A172 (cell line): ENCODE data around the gene BRINP1. TPM values are rescaled to one million over a fixed set of nuclear protein-coding genes. Genes with fewer than 3 reads are reported as not detected.
A peak's percentile ranks its signal among the peaks of the same experiment; 100 is the strongest.

Experiments
- DNase-seq: peaks from one replicate; pipeline ENCODE4 v3.0.0-alpha.2; 2015; ENCODE audit warnings: low spot score
- total RNA-seq: library from RNA; depleted of rRNA; stranded (reverse); fragments of >200 nt; shearing (Covaris generic); gene quantifications from 2 replicates; pipeline ENCODE4 v1.2.3, GENCODE V29; 2014; rRNA removed

The BRINP1 gene
- not detected in 2 replicates for total RNA-seq

DNA sequence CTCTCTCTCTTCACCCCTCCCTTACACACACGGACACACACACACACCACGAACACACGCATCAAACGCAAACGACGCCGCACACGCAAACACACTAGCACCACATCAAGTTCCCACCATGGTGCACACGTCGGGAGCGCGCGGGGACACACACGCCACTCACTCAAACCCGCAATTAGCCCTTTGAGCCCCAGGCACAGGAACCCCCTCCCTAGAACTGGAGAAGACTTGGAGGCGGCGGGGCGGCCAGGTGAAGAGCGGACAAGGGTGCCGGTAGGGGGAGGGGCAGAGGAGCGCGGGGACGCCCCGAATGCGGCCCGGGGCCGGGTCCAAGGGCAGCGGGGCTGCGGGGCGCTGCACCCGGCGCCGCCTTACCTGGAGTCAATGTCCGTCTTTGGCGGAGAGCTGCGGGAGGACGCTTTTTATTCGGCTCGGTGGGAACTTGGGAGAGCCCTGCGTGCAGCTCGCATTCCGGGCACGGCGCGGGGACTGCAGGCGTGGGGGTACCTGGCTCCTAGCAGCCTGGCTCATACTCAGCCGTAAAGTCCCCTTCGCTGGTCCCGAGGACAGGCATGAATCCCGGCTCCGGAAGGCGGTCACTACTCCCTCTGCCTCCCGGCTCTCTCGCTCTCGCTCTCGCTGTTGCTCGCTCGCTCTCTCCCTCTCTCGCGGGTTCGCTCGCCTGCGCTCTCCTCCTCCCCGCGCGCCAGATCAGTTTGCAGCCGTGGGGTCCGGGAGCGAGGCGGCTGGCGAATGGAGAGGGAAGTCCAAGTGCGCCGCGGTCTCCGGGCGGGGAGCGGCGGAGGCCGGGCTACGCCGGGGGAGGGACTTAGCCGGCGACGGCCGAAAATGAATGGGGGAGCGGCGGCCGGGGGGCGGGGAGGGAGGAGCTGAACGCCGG is at the start of gene BRINP1:
BRINP1 (minus strand) TSS at position 755 of the 901 bp plus-strand sequence. CDS start 56,080 bp downstream, outside the sequence.
- DNase-seq: no peak

GRCh38 chr9:119418721-119419120 is 49.5 kb upstream of the BRINP1 start:
- DNase-seq: no peak

GRCh38 chr9:119416793-119417192 is 47.6 kb upstream of the BRINP1 start:
- DNase-seq: no peak

DNA sequence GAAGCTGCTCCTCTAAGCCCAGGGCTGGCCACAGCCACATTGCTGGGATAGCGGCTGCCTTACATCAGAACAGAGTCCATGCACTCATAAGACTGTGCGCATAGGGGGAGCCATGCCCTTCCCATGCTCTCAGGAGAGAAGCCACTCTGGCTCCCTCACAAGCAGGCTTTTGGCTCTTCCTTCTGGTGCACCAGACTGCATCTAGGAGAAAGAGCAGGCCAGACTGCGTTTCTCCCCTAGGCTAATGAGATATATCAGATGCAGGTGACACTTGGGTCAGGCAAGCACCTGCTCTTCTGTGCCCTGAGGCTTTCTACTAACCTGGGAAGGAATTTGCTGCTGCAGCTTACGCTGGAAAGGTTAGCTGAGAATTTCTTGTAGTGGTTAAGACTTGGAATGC is 43.2 kb upstream of the BRINP1 start:
- DNase-seq: no peak

GRCh38 chr9:119409552-119409951 is 40.3 kb upstream of the BRINP1 start:
- no peak for DNase-seq

- no peak for DNase-seq
These were observed 31.4 kb upstream of the BRINP1 start for GRCh38 chr9:119400606-119401005.

DNA sequence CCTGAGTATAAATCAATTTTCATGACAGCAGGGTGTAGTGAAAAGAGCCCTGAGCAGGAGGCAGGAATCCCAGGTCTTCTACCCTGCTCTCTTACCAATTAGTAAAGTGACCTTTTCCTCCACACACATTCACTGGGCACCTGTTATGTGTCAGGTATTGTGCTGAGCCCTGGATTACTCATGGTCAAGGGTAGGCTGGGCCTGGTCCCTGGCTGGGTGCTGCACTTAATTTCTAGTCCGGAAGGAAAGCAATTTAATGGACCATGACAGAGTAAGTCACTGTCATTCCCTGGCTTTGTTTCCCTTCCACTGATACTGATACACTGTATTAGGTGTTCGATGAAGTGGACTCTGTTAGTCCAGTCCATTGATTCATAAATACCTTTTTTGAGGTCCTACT is 29.1 kb upstream of the BRINP1 start:
- DNase-seq: no peak

DNA sequence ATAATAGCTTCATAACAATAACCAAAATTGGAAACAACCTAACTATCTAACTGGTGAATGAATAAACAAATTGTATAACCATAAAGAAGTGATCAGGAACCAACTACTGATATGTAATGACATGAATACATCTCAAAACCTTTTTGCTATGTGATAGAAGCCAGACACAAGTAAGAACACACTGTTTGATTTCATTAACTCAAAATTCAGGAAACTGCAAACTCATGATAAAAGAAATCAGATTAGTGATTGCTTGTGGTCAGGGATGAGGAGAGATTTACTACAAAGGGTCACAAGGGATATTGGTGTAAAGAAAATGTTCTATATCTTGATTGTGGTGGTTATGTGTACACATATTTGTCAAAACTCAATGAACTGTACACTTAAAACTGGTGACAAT is 22.6 kb upstream of the BRINP1 start:
- no peak for DNase-seq

GRCh38 chr9:119375892-119376291 is 6.7 kb upstream of the BRINP1 start:
- DNase-seq: no peak

- no peak for DNase-seq
These were observed 3.7 kb upstream of the BRINP1 start for GRCh38 chr9:119372951-119373350.

DNA sequence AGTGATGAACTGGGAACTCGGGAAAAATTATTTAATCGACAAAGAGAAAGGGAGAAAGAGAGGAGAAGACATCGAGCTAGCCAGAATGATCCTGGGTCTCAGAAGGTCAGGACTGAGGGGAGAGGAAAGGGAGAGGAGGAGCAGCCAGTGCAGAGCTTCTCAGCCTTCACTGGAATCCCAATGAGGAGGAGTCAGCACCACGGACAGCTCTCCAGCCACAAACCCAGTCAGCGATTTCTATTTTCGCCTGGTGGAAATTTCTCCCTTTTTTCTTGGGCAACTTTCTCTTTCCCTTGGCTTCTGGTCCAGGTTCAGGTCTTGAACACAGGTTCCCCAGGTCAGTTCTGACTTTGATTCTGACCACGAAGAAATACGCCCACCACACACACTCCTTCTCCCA is 1.6 kb upstream of the BRINP1 start:
- peak; percentile 3 for DNase-seq

DNA sequence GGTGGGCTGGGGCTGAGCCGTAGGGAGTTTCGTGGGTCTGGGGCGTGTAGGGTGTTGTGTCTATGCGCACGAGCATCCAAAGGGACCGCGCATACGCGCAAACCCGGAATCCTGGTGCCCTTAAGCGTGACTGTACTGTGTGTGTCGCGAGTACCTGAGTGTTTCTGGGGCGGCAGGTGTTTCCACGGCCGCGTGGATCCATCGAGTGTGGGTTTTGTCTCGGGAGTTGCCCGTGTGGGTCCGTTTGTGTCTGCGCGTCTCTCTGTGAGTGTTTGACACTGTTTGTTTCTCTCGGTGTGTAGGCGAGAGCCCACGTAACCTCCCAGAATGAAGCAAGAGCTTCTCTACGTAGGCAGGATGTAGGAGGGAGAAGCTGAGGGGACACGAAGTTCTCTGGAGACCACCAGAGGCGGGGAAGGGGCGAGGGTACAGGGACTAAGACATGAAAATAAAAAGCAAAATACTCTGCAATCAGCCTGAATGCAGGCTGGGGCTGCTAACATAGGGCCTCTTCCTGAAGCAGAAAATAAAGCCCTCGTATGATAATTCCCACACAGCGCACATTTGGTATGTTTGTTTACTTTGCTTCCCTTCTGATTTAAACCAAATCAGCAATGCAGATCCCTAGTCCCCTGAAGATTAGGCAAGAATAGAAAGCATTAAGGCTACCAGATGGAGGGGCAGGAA is 588 bp upstream of the BRINP1 start:
- DNase-seq: no peak

DNA sequence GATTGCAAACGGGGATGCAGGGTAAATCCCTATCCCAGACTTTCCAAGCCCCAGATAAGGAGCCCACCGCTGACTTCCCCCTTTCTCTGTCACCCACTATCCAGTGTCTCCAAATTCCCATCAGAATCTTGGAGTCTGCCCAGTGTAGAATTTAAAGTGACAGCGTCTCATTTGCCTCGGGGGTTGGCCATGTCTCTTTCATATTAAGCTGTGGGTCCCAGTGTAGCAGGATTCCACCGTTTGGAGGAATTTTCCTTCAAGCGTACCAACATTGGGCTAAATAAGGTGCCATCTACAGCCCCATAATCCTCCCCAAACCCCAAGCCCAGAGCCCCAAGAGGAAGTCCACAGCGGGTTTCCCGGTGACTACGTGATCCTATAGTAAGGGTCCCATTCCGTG is 1.1 kb downstream of the BRINP1 start:
- DNase-seq: no peak

- DNase-seq: no peak
These were observed 1.6 kb downstream of the BRINP1 start for GRCh38 chr9:119367683-119368075.

DNA sequence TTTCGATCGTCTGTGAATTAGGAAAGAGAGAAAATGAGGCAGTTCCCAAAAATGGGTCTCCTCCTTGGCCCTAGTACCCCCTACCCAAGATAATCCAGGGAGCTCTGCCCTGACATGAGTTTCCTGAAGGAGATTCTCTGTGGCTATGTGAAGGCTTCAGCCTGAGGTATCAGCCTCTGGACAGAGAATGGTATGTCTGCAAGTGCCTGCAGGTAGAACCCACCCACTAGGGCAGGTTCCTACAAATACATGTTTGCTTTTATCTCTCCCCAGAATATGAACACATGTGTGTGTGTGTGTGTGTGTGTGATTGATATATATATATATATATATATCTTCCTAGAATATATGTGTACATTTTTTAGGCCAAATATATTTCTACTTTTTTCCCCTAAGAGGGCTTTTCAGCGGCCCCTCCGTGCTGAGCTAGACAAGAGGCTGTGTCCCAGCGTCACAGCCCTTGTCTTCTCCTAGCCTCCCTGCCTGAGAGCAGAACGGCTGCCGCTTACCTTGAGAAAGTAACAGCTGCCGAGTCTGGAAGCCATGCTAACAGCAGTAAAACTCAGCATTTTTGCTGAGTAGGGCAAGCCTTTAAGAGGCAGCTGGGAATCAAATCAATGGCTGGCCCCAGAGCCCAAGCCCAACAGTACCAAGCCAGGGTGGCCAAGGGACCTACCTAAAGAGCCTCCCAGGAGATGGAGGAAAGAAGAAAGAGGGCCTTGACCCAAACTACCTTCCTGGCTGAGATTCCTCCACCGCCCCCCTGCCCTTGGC is 2.1 kb downstream of the BRINP1 start:
- no peak for DNase-seq

DNA sequence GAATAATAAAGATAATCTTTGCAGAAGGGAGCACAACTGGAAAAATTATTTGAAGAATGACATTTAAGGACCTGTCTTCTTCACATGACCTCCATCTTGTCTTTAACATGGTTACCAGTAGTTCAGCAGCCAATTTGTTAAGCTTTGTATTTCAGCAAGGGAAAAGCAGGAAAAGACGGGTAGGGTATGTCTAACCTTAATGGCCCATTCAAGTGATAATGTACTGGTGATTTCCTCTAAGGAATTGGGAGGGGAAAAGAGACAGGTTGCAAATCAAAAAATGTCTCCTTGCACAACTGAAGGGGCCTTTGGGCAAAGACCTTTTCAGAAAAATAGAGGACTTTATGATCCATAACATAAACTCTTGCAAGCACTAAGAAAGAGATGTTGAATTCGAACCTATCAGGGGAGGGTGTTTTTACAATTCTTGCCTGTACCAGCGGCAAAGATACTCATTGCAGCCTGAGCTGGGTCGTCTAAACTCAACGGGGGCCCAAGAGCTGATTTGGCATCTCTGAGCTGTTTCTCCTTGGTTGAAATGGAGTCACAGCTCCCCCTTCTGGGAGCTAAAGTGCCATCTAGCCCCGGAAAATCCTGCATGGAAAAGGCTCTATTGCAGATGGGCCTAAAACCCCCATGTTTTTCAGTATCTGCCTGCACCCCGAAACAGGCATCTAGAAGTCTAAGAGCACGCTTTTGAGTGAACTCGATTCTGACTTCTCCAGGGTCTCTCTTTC is 3.8 kb downstream of the BRINP1 start:
- DNase-seq: peak; percentile 3

DNA sequence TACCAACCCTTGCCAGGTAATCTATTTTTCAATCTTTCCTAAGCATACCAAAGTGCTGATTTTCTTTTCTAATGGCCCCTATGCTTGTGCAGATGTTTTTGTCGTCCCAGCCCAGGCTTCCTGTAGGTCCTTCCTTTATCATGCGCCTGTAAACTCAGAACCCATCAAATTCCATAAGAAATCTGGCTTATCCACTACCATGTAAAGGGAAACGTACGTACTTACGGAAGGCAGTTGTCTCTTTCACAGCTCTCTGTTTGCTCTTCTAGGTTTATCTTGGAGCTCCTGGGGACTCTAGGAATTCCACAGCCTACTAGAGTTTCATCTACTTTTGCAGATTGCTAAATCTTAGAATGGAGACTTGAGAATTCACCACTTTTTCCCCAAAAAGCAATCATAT is 9.0 kb downstream of the BRINP1 start:
- no peak for DNase-seq

GRCh38 chr9:119357336-119358096 is 11.7 kb downstream of the BRINP1 start:
- no peak for DNase-seq

DNA sequence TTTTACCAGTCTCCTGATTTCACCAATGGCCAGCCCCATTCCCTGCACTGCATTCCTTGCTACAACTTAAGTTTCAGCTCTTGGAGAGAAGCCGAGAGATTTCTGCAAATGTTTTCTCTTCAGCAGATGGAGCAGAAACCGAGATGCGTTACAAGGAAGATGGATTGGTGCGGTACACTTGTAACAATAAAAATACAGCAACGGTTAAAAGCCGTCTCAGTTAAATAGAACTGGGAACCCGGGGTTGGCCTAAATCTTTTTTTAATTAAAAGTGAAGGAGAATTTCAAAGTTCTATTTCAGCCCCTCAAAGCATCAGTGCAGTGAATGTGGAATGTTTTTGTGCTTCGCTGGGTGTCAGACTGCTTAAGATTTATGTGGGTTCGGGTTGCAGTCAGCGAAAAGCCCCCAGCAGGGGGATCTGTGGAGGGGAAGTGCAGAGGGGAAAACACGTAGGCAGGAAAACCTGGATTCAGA is 19.8 kb downstream of the BRINP1 start:
- DNase-seq: no peak
